ENCODE data around the gene SYT7. TPM values are rescaled to one million over a fixed set of nuclear protein-coding genes. Genes with fewer than 3 reads are reported as not detected.

SYT7 gene
- polyA plus RNA-seq, 1 donor = 4.7 TPM

GRCh38 chr11:61516191-61516590 is 64.7 kb downstream of the SYT7 start:
- no peak for DNase-seq

DNA sequence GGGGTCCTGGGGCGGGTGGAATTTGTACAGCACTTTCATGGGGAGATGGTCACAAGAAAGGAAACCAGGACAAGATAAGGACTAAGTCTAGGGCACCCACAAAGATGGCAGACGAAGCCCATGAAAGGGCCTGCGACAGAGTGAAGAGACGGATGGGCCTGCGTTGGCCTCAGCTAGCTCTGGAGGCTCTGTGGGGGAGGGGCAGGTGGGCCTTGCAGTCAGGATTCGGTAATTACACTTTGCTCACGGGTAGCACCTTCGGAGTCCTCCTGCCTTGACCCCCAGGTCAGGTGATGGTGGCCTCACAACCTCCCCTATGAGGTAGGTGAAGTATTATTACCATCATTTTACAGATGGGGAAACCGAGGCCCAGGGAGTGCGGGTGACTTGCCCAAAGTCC is 65.2 kb downstream of the SYT7 start:
- no peak for DNase-seq

DNA sequence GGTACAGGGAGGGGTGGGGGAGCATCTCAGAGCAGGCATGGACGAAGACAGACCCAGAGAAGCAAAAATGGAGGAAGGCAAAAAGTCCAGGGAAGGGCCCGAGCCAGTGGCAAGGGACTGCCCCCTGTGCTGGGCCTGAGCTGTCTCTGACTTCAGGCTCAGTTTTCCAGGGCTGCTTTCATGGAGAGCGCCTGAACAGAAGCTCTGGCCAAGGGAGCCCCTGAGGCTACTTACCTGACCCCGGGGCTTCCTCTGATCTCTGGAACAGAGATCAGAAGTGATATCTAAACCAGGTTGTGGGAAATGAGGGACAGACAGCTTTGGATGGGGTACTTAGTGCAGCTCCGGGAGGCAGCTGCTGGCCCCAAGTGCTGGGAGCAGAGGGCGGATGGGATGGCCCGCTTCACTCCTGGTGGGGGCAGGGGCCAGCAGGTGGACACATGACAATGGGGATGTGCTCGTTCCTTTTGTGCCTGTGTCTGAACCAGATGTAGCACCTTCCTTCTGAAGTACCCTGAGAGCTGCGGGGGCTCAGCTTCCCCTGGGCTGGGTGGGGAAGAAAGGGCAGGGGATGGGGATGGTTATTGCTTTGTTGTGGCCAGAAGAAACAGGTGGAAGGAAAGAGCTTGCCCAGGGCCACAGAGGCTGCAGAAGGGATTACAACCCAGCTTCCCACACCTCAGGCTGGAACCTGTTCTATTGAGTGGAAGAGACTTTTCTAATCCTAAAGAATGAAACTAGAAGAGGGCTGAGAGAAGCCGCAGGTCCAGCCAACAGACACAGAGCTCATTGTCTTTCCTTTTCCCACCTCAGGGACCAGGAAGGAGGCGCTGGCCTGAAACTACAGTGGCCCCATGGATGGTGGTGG is 66.6 kb downstream of the SYT7 start:
- DNase-seq = no peak

DNA sequence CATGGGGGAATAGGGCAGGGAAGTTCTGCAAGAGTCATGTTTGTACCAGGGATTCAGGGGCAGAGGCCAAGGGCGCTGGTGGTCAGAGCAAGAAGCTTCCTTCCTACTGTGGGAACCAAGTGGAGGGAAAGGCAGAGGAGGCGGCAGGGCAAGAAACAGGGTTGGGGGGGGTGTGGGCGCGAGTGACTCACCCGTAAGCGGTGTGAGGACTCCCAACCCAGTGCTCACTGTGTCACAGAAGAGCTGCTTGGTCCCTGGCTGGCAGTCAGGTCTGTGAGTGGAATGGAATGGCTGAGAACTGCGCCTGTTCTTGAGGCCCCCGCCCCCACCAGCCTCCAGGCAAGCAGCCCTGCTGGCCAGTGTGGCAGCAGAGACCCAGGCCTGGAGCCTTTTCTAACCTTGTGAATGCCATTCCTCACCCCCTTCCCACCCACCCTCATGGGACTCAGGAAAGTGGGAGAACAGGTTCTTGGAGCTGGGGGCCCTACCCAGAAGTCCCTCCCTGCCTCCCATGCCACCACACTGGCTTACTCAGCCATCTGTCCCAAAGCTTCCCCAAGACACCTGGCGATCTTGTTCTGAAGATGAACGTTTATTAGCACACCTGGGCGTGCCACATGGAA is 67.6 kb downstream of the SYT7 start:
- DNase-seq = no peak

- DNase-seq = no peak
These were observed 68.4 kb downstream of the SYT7 start for GRCh38 chr11:61512435-61512834.

GRCh38 chr11:61511383-61511782 is 69.5 kb downstream of the SYT7 start:
- no peak for DNase-seq

- no peak for DNase-seq
These were observed 69.9 kb downstream of the SYT7 start for GRCh38 chr11:61510974-61511373.

DNA sequence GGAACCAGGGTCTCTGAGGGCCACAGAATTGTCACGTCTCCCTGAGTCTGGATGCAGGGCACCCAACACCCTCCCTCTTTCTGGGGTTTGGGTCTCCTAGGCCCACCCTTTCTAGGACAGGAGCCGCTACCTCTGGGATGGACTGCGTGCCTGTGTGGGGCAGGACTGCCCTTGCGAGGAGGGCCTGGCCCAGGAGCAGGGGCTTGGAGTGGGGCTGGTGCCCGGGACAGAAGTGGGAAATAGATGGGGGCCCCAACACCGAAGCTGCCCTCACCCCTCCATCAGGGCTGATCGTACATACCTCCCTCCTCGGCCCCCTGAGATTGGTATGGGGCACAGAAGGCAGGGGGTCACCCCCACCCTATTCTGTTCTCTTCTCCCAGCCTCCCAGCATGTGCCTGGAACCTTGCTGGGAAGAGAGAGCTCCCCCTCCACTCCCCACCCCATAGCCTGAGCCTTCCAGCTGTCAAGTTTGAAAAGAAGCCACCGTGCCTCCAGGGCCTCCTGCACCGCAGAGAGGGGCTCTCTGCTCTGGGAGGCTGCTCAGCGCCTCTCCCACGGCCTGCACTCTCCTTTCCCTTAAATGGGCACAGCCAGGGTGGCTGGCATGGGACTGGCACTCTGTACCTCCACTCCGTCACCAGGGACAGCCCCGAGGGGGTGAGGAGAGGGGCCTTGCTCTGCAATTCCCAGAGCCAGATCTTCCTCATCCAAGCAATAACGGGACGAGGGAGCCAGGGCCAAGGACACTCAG is 70.5 kb downstream of the SYT7 start:
- DNase-seq = no peak

DNA sequence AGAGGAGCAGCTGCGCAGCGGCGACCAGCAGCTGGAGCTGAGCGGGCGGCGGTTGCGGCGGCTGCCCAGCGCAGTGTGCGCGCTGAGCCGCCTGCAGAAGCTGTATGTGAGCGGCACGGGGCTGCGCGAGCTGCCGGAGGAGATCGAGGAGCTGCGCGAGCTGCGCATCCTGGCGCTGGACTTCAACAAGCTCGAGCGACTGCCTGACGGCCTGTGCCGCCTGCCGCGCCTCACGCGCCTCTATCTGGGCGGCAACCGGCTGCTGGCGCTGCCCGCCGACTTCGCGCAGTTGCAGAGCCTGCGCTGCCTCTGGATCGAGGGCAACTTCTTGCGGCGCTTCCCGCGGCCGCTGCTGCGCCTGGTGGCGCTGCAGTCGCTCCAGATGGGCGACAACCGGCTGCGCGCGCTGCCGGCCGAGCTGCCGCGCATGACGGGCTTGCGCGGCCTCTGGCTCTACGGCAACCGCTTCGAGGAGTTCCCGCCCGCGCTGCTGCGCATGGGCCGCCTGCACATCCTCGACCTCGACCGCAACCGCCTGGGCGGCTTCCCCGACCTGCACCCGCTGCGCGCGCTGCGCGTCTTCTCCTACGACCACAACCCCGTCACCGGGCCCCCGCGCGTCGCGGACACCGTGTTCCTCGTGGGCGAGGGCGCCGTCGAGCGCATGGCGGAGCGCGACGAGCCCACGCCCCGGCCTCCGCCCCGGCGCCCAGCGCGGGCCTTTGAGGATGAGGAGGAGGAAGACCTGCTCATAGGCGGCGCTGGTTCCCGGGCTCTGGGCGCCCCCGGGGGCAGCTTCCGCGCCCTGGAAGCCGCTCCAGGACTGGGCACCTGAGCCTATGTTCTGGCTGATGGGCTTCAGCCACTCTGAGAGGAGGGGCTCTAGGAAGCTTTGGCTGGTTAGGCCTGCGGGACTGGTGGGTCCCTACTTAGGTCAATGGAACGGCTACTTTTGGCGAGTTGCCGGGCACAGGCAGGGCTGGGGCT is 71.5 kb downstream of the SYT7 start:
- DNase-seq = peak; percentile 75

GRCh38 chr11:61507962-61508861 is 72.7 kb downstream of the SYT7 start, which contains the start of gene LRRC10B:
TSS of gene LRRC10B (plus strand) at chr11:61508749. CDS start at chr11:61508999, 250 bp downstream.
- DNase-seq = peak; percentile 76

- no peak for DNase-seq
These were observed 73.7 kb downstream of the SYT7 start for GRCh38 chr11:61507012-61507768.

- DNase-seq = no peak
These were observed 75.2 kb downstream of the SYT7 start for GRCh38 chr11:61505640-61506155.

DNA sequence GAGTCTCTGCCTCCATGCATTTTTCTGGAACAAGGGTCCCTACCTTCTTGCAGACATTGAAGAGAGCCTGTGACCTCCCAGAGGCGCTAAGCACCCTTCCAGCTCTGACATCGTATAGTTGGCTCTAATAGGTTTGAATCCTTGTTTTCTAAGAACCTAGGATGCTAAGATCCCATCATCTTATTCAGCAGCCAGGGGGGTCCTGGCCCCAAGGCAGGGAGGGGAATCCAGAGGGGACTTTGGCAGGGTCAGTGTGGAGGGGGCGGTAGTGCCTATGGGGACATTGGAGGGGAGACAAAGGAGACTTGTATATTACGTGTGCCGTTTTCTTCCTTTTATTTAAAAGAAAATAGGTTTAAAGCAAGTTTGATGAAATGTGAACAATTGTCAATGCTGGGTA is 75.8 kb downstream of the SYT7 start:
- DNase-seq = no peak

GRCh38 chr11:61503135-61503770 is 77.6 kb downstream of the SYT7 start:
- no peak for DNase-seq

DNA sequence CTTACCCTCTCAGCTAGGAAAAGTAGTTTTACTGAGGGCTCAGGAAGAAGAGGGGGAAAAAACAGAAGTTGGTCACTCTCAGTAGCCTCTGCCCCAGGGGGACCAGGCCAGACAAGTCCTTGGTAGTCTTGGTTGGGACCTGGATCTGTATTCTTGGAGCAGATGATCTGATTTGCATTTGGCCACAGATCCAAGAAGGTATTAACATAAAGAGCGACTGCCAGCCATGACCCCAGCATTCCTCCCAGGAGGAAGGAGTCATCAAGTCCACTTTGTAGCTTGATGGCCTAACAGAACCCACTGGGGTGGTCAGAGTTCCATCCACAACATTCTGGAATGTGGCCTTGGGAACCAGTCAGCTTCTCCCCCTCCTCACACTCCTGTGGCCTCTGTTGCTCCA is 78.4 kb downstream of the SYT7 start:
- DNase-seq = no peak

DNA sequence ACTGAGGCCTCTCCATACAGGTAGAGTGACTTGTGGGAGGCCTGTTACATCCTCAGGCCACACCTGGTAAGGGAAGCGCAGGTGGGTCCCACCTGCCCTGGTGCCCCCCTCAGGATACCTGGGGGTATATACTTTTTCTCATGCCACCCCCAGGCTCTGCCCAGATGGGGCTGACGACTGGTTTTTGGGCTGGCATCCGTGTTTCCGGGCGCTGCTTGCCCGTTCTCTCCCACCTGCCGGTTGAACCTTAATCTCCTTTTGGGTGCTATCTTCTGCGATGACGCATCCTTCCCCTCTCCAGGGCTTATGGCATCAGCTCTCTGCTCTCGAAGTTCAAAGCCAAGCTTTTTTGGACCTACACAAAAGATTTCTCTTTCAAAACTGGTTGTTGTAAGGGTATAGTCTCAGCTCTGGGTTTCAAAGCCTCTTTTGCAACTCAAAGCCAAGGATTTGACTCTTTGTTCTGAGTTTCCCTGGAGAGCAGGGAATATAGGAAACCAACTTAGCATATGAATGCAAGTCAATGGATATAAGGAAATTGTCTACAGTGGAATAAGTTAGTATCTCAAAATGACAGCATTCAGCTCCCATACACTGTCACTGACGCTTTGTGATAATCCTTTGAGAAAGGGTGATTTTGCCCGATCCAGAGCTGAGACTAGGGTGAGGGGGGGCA is 80.9 kb downstream of the SYT7 start:
- DNase-seq = no peak

- DNase-seq = no peak
These were observed 82.0 kb downstream of the SYT7 start for GRCh38 chr11:61498767-61499341.

DNA sequence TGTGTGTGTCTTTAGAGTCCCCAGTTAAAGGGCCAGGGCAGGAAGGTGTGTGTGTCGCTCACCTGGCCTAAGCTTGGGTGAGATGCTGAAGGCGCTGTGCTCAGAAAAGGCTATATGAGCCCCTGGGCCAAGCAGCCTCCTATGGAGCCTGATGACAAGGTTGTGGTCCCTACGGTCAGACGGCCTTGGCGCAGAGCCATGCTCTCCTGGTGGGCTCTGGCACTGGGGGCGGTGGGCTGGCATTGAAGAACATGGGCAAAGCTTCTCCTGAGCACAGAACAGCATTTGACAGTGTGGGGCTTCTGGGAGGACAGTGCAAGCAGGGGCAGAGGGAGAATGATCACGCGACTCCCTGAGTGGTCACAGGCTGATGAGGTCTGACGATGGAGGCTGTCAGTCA is 83.0 kb downstream of the SYT7 start:
- DNase-seq = no peak
